HepG2 (cell line): ENCODE measurements around the gene STAT4. TPM values are rescaled to one million over a fixed set of nuclear protein-coding genes. Genes with fewer than 3 reads are reported as not detected.

Experiments used
- KLF15 ChIP-seq: sonication (generic); formaldehyde crosslinking; IDR thresholded peaks from 2 replicates; pipeline ENCODE4 v1.8.1; 2023; ENCODE audit warnings: borderline replicate concordance, mild to moderate bottlenecking, inconsistent platforms, missing genetic modification reagents, mixed read lengths
- NFKB2 ChIP-seq: sonication (generic); formaldehyde crosslinking; IDR thresholded peaks from 2 replicates; pipeline ENCODE4 v1.4.0; 2020; ENCODE audit warnings: missing genetic modification reagents, borderline replicate concordance
- PPARG ChIP-seq: conservative IDR thresholded peaks from 2 replicates; pipeline ENCODE4 v1.6.1; 2016; ENCODE audit warnings: missing biosample characterization, missing genetic modification reagents
- ZBTB20 ChIP-seq: sonication (generic); formaldehyde crosslinking; IDR thresholded peaks from 2 replicates; pipeline ENCODE4 v1.8.1; 2023; ENCODE audit warnings: missing genetic modification reagents, low read depth, mild to moderate bottlenecking, borderline replicate concordance
- ZMYM2 ChIP-seq: sonication (generic); formaldehyde crosslinking; IDR thresholded peaks from 2 replicates; pipeline ENCODE4 v1.8.0; 2022; ENCODE audit warnings: mild to moderate bottlenecking, missing genetic modification reagents
- ZNF350 ChIP-seq: sonication (generic); formaldehyde crosslinking; IDR thresholded peaks from 2 replicates; pipeline ENCODE4 v1.4.0; 2020; ENCODE audit warnings: mild to moderate bottlenecking, low read depth, missing genetic modification reagents, borderline replicate concordance
- ZNF451 ChIP-seq: sonication (generic); formaldehyde crosslinking; IDR thresholded peaks from 2 replicates; pipeline ENCODE4 v1.5.0; 2020; ENCODE audit warnings: mild to moderate bottlenecking, missing genetic modification reagents
- ZNF547 ChIP-seq: sonication (generic); formaldehyde crosslinking; IDR thresholded peaks from 2 replicates; pipeline ENCODE4 v1.5.1; 2020; ENCODE audit warnings: mild to moderate bottlenecking, missing genetic modification reagents
- polyA plus RNA-seq, 8 experiments: library from polyadenylated mRNA; depleted of rRNA in 3 of 8; stranded (reverse) in 7 of 8; unstranded in 1 of 8; fragments of >200 nt; fragmentation: Illumina TruSeq in 4 of 8; extraction: Trizol in 4 of 8; gene quantifications; 2 replicates each; pipeline versions ENCODE4 v1.2.1 to v1.2.3, GENCODE V29; 2011 to 2016; ENCODE audit warnings: low read depth in 4 of 8, missing spikeins in 1 of 8, mixed read lengths in 1 of 8; ENCODE audit not compliant: insufficient read depth in 1 of 8
- total RNA-seq, 5 experiments: library from RNA; depleted of rRNA; stranded (reverse); fragments of >200 nt; fragmentation: Illumina TruSeq; extraction: Trizol; gene quantifications; 2 replicates each; pipeline ENCODE4 v1.2.3, GENCODE V29; 2016; ENCODE audit warnings: low read depth in 1 of 5
- TF ChIP-seq, protein P1 (sequence below): sonication (generic); formaldehyde crosslinking; IDR thresholded peaks from 2 replicates; pipeline ENCODE4 v1.5.1; 2020; ENCODE audit warnings: missing genetic modification reagents, mild to moderate bottlenecking, borderline replicate concordance
- TF ChIP-seq, protein P2 (sequence below): sonication (generic); formaldehyde crosslinking; IDR thresholded peaks from 2 replicates; pipeline ENCODE4 v1.5.1; 2020; ENCODE audit warnings: mild to moderate bottlenecking, missing genetic modification reagents
- TF ChIP-seq, protein P3 (sequence below): sonication (generic); formaldehyde crosslinking; IDR thresholded peaks from 2 replicates; pipeline ENCODE4 v1.8.0; 2022; ENCODE audit warnings: missing genetic modification reagents, low read depth, mild to moderate bottlenecking, borderline replicate concordance
- TF ChIP-seq, protein P4 (sequence below): IDR thresholded peaks from 2 replicates; pipeline ENCODE4 v1.6.1; 2016; ENCODE audit warnings: missing compliant biosample characterization, missing genetic modification reagents, borderline replicate concordance
- TF ChIP-seq, protein P5 (sequence below): sonication (generic); formaldehyde crosslinking; IDR thresholded peaks from 2 replicates; pipeline ENCODE4 v1.5.0; 2020; ENCODE audit warnings: mild to moderate bottlenecking, missing genetic modification reagents, borderline replicate concordance

Gene STAT4
- total and polyA plus RNA-seq, 2 of the 13 experiments (the other 11 are each of a cell fraction or from before 2014, with no cell fraction given): 0.37 TPM; not detected in 1

DNA sequence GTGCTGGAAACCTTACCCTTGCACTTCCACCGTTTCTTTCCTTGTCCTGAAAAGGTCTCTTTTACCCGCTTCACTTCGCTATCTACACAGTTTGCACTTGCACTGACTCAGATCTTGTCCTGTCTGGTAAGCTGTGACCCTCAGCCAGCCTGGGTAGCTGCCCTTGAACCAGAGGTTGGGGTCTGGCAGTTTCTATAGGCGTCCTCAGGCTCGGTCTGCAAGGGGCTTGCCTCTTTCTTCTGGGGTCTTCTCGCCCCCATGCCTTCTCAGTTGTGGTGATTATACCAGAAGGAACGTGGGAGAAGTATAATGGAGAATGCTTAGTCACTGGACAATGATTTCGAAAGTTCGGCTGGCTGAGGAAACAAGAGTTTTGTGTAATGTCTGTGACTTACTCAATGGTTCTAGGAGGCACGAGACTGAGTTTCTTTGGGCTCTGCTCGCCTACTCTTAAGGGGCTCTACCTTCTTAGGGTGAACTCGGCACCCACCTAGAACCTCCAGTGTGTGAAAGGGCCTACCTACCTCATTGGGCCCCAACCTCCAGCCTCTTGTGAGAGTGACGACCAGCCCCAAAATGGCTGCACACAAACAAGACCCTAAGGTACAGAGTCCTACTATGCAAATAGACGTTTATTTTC lies 129.9 kb downstream of the STAT4 start (continued):
- TF ChIP-seq, protein P1, sequence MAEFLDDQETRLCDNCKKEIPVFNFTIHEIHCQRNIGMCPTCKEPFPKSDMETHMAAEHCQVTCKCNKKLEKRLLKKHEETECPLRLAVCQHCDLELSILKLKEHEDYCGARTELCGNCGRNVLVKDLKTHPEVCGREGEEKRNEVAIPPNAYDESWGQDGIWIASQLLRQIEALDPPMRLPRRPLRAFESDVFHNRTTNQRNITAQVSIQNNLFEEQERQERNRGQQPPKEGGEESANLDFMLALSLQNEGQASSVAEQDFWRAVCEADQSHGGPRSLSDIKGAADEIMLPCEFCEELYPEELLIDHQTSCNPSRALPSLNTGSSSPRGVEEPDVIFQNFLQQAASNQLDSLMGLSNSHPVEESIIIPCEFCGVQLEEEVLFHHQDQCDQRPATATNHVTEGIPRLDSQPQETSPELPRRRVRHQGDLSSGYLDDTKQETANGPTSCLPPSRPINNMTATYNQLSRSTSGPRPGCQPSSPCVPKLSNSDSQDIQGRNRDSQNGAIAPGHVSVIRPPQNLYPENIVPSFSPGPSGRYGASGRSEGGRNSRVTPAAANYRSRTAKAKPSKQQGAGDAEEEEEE (CRISPR knock-in tag): no peak
- no peak for TF ChIP-seq KLF15 (CRISPR knock-in tag)
- TF ChIP-seq, protein P2, sequence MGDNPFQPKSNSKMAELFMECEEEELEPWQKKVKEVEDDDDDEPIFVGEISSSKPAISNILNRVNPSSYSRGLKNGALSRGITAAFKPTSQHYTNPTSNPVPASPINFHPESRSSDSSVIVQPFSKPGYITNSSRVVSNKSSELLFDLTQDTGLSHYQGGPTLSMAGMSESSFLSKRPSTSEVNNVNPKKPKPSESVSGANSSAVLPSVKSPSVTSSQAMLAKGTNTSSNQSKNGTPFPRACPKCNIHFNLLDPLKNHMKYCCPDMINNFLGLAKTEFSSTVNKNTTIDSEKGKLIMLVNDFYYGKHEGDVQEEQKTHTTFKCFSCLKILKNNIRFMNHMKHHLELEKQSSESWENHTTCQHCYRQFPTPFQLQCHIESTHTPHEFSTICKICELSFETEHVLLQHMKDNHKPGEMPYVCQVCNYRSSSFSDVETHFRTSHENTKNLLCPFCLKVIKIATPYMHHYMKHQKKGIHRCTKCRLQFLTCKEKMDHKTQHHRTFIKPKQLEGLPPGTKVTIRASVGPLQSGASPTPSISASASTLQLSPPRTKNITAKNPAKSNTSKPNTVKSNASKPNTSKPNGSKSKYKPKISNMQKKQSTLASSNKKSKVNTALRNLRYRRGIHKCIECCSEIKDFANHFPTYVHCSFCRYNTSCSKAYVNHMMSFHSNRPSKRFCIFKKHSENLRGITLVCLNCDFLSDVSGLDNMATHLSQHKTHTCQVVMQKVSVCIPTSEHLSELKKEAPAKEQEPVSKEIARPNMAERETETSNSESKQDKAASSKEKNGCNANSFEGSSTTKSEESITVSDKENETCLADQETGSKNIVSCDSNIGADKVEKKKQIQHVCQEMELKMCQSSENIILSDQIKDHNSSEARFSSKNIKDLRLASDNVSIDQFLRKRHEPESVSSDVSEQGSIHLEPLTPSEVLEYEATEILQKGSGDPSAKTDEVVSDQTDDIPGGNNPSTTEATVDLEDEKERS: 0 out of 2 replicates have a peak, but pooled peaks have one; percentile 6
- TF ChIP-seq ZNF547 (CRISPR knock-in tag): no peak
- TF ChIP-seq ZNF451: no peak
- TF ChIP-seq NFKB2 (CRISPR knock-in tag): no peak
- TF ChIP-seq, protein P3, sequence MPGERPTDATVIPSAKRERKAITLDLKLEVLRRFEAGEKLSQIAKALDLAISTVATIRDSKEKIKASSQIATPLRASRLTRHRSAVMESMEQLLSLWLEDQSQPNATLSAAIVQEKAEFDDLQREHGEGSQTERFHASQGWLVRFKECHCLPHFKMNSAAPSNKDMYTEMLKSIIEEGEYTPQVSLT: no peak
- TF ChIP-seq, protein P4, sequence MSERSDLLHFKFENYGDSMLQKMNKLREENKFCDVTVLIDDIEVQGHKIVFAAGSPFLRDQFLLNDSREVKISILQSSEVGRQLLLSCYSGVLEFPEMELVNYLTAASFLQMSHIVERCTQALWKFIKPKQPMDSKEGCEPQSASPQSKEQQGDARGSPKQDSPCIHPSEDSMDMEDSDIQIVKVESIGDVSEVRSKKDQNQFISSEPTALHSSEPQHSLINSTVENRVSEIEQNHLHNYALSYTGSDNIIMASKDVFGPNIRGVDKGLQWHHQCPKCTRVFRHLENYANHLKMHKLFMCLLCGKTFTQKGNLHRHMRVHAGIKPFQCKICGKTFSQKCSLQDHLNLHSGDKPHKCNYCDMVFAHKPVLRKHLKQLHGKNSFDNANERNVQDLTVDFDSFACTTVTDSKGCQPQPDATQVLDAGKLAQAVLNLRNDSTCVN (CRISPR knock-in tag): no peak
- no peak for TF ChIP-seq PPARG
- TF ChIP-seq, protein P5, sequence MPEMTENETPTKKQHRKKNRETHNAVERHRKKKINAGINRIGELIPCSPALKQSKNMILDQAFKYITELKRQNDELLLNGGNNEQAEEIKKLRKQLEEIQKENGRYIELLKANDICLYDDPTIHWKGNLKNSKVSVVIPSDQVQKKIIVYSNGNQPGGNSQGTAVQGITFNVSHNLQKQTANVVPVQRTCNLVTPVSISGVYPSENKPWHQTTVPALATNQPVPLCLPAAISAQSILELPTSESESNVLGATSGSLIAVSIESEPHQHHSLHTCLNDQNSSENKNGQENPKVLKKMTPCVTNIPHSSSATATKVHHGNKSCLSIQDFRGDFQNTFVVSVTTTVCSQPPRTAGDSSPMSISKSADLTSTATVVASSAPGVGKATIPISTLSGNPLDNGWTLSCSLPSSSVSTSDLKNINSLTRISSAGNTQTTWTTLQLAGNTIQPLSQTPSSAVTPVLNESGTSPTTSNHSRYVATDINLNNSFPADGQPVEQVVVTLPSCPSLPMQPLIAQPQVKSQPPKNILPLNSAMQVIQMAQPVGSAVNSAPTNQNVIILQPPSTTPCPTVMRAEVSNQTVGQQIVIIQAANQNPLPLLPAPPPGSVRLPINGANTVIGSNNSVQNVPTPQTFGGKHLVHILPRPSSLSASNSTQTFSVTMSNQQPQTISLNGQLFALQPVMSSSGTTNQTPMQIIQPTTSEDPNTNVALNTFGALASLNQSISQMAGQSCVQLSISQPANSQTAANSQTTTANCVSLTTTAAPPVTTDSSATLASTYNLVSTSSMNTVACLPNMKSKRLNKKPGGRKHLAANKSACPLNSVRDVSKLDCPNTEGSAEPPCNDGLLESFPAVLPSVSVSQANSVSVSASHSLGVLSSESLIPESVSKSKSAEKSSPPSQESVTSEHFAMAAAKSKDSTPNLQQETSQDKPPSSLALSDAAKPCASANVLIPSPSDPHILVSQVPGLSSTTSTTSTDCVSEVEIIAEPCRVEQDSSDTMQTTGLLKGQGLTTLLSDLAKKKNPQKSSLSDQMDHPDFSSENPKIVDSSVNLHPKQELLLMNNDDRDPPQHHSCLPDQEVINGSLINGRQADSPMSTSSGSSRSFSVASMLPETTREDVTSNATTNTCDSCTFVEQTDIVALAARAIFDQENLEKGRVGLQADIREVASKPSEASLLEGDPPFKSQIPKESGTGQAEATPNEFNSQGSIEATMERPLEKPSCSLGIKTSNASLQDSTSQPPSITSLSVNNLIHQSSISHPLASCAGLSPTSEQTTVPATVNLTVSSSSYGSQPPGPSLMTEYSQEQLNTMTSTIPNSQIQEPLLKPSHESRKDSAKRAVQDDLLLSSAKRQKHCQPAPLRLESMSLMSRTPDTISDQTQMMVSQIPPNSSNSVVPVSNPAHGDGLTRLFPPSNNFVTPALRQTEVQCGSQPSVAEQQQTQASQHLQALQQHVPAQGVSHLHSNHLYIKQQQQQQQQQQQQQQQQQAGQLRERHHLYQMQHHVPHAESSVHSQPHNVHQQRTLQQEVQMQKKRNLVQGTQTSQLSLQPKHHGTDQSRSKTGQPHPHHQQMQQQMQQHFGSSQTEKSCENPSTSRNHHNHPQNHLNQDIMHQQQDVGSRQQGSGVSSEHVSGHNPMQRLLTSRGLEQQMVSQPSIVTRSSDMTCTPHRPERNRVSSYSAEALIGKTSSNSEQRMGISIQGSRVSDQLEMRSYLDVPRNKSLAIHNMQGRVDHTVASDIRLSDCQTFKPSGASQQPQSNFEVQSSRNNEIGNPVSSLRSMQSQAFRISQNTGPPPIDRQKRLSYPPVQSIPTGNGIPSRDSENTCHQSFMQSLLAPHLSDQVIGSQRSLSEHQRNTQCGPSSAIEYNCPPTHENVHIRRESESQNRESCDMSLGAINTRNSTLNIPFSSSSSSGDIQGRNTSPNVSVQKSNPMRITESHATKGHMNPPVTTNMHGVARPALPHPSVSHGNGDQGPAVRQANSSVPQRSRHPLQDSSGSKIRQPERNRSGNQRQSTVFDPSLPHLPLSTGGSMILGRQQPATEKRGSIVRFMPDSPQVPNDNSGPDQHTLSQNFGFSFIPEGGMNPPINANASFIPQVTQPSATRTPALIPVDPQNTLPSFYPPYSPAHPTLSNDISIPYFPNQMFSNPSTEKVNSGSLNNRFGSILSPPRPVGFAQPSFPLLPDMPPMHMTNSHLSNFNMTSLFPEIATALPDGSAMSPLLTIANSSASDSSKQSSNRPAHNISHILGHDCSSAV: no peak
- peak; percentile 56; the same call in 1 of the 2 replicates for TF ChIP-seq ZMYM2 (CRISPR knock-in tag)
- TF ChIP-seq ZBTB20 (CRISPR knock-in tag): no peak
- TF ChIP-seq ZNF350 (CRISPR knock-in tag): peak; percentile 71; the same call in 1 of the 2 replicates
